Gastrocnemius medialis (tissue), 4 donors: ENCODE measurements around the gene KRTAP13-3. TPM values are rescaled to one million over a fixed set of nuclear protein-coding genes. Genes with fewer than 3 reads are reported as not detected.

Experiments used
- ATAC-seq, 2 donors: fragments of 150-250 bp; one replicate each; pipeline ENCODE4 v1.9.1; 2016
- DNase-seq, 2 donors: peaks; one replicate each; pipeline ENCODE4 v3.0.0-alpha.2; 2019
- H3K27ac ChIP-seq, 4 donors: fragments of 200-600 bp; sonication (generic); 1 replicate in 1 of 4; 2 replicates in 3 of 4; pipeline ENCODE4 v1.5.1; 2016 to 2018; ENCODE audit warnings: mild to moderate bottlenecking in 2 of 4, moderate library complexity in 1 of 4
- H3K27me3 ChIP-seq, 3 donors: fragments of 200-600 bp; sonication (generic) in 2 of 3; 1 replicate in 1 of 3; 2 replicates in 2 of 3; pipeline versions ENCODE4 v1.5.1 to v1.6.0; 2016 to 2019; ENCODE audit warnings: mild to moderate bottlenecking in 1 of 3, moderate library complexity in 1 of 3
- H3K36me3 ChIP-seq, 2 donors: fragments of 200-600 bp; sonication (generic) in 1 of 2; one replicate each; pipeline ENCODE4 v1.5.1; 2017 to 2018
- H3K4me1 ChIP-seq, 2 donors: fragments of 200-600 bp; sonication (generic) in 1 of 2; one replicate each; pipeline ENCODE4 v1.5.1; 2016 to 2017; ENCODE audit warnings: mild to moderate bottlenecking in 2 of 2
- H3K4me3 ChIP-seq, 4 donors: fragments of 200-600 bp; sonication (generic) in 3 of 4; 1 replicate in 1 of 4; 2 replicates in 3 of 4; pipeline ENCODE4 v1.5.1; 2016 to 2019; ENCODE audit warnings: mild to moderate bottlenecking in 2 of 4
- H3K9me3 ChIP-seq, 3 donors: fragments of 200-600 bp; sonication (generic) in 2 of 3; 1 replicate in 1 of 3; 2 replicates in 2 of 3; pipeline ENCODE4 v1.5.1; 2016 to 2019
- POLR2A ChIP-seq, 2 donors: fragments of 450-650 bp; IDR thresholded peaks; one replicate each; pipeline ENCODE4 v1.6.1; 2017; ENCODE audit warnings: antibody characterized with exemption in 2 of 2, mild to moderate bottlenecking in 2 of 2, moderate library complexity in 2 of 2
- in situ Hi-C, 4 donors: fragments of 200-750 bp; cut with MboI; loops; one replicate each; pipeline versions ENCODE4 v1.15.0 to v1.8.0; 2017; ENCODE audit warnings: low sequenced_read_pairs in 4 of 4
- intact Hi-C: fragments of 100-400 bp; cut with DNase I; formaldehyde crosslinking; loops from one replicate; pipeline ENCODE4 v1.15.1; 2023; ENCODE audit warnings: low total_unique reads
- total RNA-seq, 4 donors: library from RNA; depleted of rRNA; stranded (reverse); fragments of >200 nt; gene quantifications; one replicate each; pipeline versions ENCODE4 v1.1.0 to v1.2.3, GENCODE V29; 2016
- TF ChIP-seq, protein P1 (sequence below), 5 experiments: fragments of 450-650 bp in 3 of 5; fragments of 200-600 bp in 2 of 5; sonication (generic) in 2 of 5; IDR thresholded peaks in 4 of 5; conservative IDR thresholded peaks in 1 of 5; 1 replicate in 4 of 5; 2 replicates in 1 of 5; pipeline ENCODE4 v1.5.1; 2016 to 2019; ENCODE audit warnings: antibody characterized with exemption in 5 of 5, mild to moderate bottlenecking in 3 of 5, moderate library complexity in 3 of 5

The KRTAP13-3 gene
- total RNA-seq, 4 donors from 2014 or later: not detected

GRCh38 chr21:30447056-30447455 is 21.3 kb upstream of the KRTAP13-3 start:
- no peak for TF ChIP-seq POLR2A (IDR thresholded peaks at IDR 0.05)
- TF ChIP-seq, protein P1, sequence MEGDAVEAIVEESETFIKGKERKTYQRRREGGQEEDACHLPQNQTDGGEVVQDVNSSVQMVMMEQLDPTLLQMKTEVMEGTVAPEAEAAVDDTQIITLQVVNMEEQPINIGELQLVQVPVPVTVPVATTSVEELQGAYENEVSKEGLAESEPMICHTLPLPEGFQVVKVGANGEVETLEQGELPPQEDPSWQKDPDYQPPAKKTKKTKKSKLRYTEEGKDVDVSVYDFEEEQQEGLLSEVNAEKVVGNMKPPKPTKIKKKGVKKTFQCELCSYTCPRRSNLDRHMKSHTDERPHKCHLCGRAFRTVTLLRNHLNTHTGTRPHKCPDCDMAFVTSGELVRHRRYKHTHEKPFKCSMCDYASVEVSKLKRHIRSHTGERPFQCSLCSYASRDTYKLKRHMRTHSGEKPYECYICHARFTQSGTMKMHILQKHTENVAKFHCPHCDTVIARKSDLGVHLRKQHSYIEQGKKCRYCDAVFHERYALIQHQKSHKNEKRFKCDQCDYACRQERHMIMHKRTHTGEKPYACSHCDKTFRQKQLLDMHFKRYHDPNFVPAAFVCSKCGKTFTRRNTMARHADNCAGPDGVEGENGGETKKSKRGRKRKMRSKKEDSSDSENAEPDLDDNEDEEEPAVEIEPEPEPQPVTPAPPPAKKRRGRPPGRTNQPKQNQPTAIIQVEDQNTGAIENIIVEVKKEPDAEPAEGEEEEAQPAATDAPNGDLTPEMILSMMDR (IDR thresholded peaks at IDR 0.05 in 4 of 5, conservative IDR thresholded peaks at IDR 0.05 in 1 of 5): no peak
- intact Hi-C loops: no loop called here
- Histone ChIP-seq H3K27me3 (no peaks in the 10 kb centered on the region), H3K4me1 (no peaks in the 10 kb centered on the region), H3K4me3 (no peak overlapping the region), H3K9me3 (no peaks in the 10 kb centered on the region), H3K27ac (no peak overlapping the region), H3K36me3 (no peaks in the 10 kb centered on the region)
- in situ Hi-C loops: no loop called here
- DNase-seq (no peak), ATAC-seq (no peak)

GRCh38 chr21:30444204-30444603 is 18.5 kb upstream of the KRTAP13-3 start:
- Histone ChIP-seq H3K4me3 (no peak overlapping the region), H3K9me3 (no peaks in the 10 kb centered on the region), H3K36me3 (no peaks in the 10 kb centered on the region), H3K4me1 (no peaks in the 10 kb centered on the region), H3K27me3 (no peaks in the 10 kb centered on the region), H3K27ac (no peak overlapping the region)
- intact Hi-C loops: loop anchor here (5.0 kb wide), 1 partner anchor 288 kb away; no protein-coding TSS in a partner anchor
- DNase-seq: no peak
- in situ Hi-C loops: no loop called here
- ATAC-seq: no peak
- no peak for TF ChIP-seq POLR2A (IDR thresholded peaks at IDR 0.05)
- TF ChIP-seq, protein P1 (IDR thresholded peaks at IDR 0.05 in 4 of 5, conservative IDR thresholded peaks at IDR 0.05 in 1 of 5): no peak

- TF ChIP-seq, protein P1 (IDR thresholded peaks at IDR 0.05 in 4 of 5, conservative IDR thresholded peaks at IDR 0.05 in 1 of 5): no peak
- no peak for TF ChIP-seq POLR2A (IDR thresholded peaks at IDR 0.05)
- intact Hi-C loops (loop anchor here (5.0 kb wide), 1 partner anchor 289 kb away; no protein-coding TSS in a partner anchor), in situ Hi-C loops (no loop called here)
- no peak overlapping the region for H3K27ac ChIP-seq
- no peaks in the 10 kb centered on the region for H3K9me3 ChIP-seq
- DNase-seq (no peak), ATAC-seq (no peak)
- H3K4me1 ChIP-seq: no peaks in the 10 kb centered on the region
- H3K4me3 ChIP-seq: no peak overlapping the region
- no peaks in the 10 kb centered on the region for H3K36me3 ChIP-seq
- H3K27me3 ChIP-seq: no peaks in the 10 kb centered on the region
Observed at GRCh38 chr21:30443226-30443625, 17.5 kb upstream of the KRTAP13-3 start.

- no peak for TF ChIP-seq POLR2A (IDR thresholded peaks at IDR 0.05)
- TF ChIP-seq, protein P1 (IDR thresholded peaks at IDR 0.05 in 4 of 5, conservative IDR thresholded peaks at IDR 0.05 in 1 of 5): no peak
- no peak within 1 kb of the TSS for H3K27ac ChIP-seq
- intact Hi-C loops: loop anchor here (5.0 kb wide), 1 partner anchor 292 kb away; no protein-coding TSS in a partner anchor
- H3K4me3 ChIP-seq: no peak within 1 kb of the TSS
- H3K9me3 ChIP-seq: no peaks in the 10 kb centered on the region
- in situ Hi-C loops: no loop called here
- H3K4me1 ChIP-seq: no peaks in the 10 kb centered on the region
- ATAC-seq (no peak), DNase-seq (no peak)
- H3K36me3 ChIP-seq: no peaks in the 10 kb centered on the region
- H3K27me3 ChIP-seq: no peaks in the 10 kb centered on the region
Observed at GRCh38 chr21:30439975-30440374, 14.2 kb upstream of the KRTAP13-3 start, which contains the start of gene KRTAP15-1. KRTAP15-1 (plus strand) TSS chr21:30440275; CDS start chr21:30440328, 53 bp downstream.
